IMR-90 (cell line): ENCODE data around the gene S1PR2. TPM values are rescaled to one million over a fixed set of nuclear protein-coding genes. Genes with fewer than 3 reads are reported as not detected.
A peak's percentile ranks its signal among the peaks of the same experiment; 100 is the strongest.

Experiments used
- ATAC-seq: fragments of 200-7000 bp; cut with Tn5 transposase; 2 replicates; pipeline ENCODE4 v1.9.1; 2020; ENCODE audit warnings: low read depth, mild to moderate bottlenecking, moderate library complexity
- BruUV-seq: library from RNA; stranded (reverse); fragments of 400-500 nt; replicated peaks from 2 replicates; lab custom pipeline; 2021; lab: Mats Ljungman, UMichigan
- CTCF ChIA-PET: fragments of 300-600 bp; formaldehyde crosslinking; extraction: SDS; loops from one replicate; lab custom pipeline; 2021; ENCODE audit warnings: antibody characterized with exemption; lab: Yijun Ruan, JAX
- POLR2A ChIA-PET: fragments of 300-600 bp; sonication (Branson Sonifier 250); formaldehyde crosslinking; loops from one replicate; lab custom pipeline; 2022; ENCODE audit warnings: antibody characterized with exemption; ENCODE audit not compliant: unreplicated experiment; lab: Charles Lee
- DNase-seq: peaks from one replicate; pipeline ENCODE4 v3.0.0; 2013
- H2AFZ ChIP-seq: replicated peaks from 2 replicates; pipeline ENCODE3; 2013; ENCODE audit warnings: low read length, mild to moderate bottlenecking; ENCODE audit not compliant: poor library complexity
- H2AK5ac ChIP-seq: 2 replicates; pipeline ENCODE4 v1.6.1; 2013; ENCODE audit warnings: low read depth, low read length, inconsistent platforms
- H2AK9ac ChIP-seq: replicated peaks from 2 replicates; pipeline ENCODE3; 2013; ENCODE audit warnings: mild to moderate bottlenecking, low read depth, low read length, moderate library complexity; ENCODE audit not compliant: poor library complexity
- H2BK120ac ChIP-seq: 2 replicates; pipeline ENCODE4 v1.6.1; 2013; ENCODE audit warnings: low read depth, low read length, inconsistent platforms
- H2BK15ac ChIP-seq: 3 replicates; pipeline ENCODE4 v1.6.1; 2013; ENCODE audit warnings: low read depth, low read length, inconsistent platforms
- H2BK20ac ChIP-seq: 2 replicates; pipeline ENCODE4 v1.6.1; 2013; ENCODE audit warnings: low read depth, mild to moderate bottlenecking, inconsistent platforms, low read length, moderate library complexity
- H2BK5ac ChIP-seq: 2 replicates; pipeline ENCODE4 v1.6.1; 2013; ENCODE audit warnings: mild to moderate bottlenecking, low read depth, low read length, inconsistent platforms; ENCODE audit not compliant: poor library complexity, severe bottlenecking
- H3K14ac ChIP-seq: replicated peaks from 2 replicates; pipeline ENCODE4 v1.6.1; 2013; ENCODE audit warnings: low read depth, low read length, inconsistent platforms
- H3K18ac ChIP-seq: 2 replicates; pipeline ENCODE4 v1.6.1; 2013; ENCODE audit warnings: low read depth, low read length, control low read depth
- H3K23ac ChIP-seq: 2 replicates; pipeline ENCODE4 v1.6.1; 2013; ENCODE audit warnings: low read depth, low read length, inconsistent platforms
- H3K27ac ChIP-seq: 2 replicates; pipeline ENCODE4 v1.5.1; 2013; ENCODE audit warnings: mild to moderate bottlenecking, control low read depth, low read length; ENCODE audit not compliant: insufficient read depth
- H3K27me3 ChIP-seq: 2 replicates; pipeline ENCODE4 v1.6.1; 2013; ENCODE audit warnings: low read length; ENCODE audit not compliant: control insufficient read depth, insufficient read depth
- H3K36me3 ChIP-seq: 2 replicates; pipeline ENCODE4 v1.6.1; 2013; ENCODE audit warnings: low read length, mixed read lengths; ENCODE audit not compliant: control insufficient read depth, insufficient read depth
- H3K4ac ChIP-seq: 2 replicates; pipeline ENCODE4 v1.6.1; 2013; ENCODE audit warnings: low read depth, low read length, inconsistent platforms
- H3K4me1 ChIP-seq: 2 replicates; pipeline ENCODE4 v1.6.1; 2013; ENCODE audit warnings: low read length, mixed read lengths; ENCODE audit not compliant: control insufficient read depth, insufficient read depth
- H3K4me2 ChIP-seq: 2 replicates; pipeline ENCODE4 v1.6.1; 2013; ENCODE audit warnings: low read depth, mild to moderate bottlenecking, control low read depth, low read length, moderate library complexity
- H3K4me3 ChIP-seq: 2 replicates; pipeline ENCODE4 v1.5.1; 2013; ENCODE audit warnings: low read depth, mild to moderate bottlenecking, control low read depth, low read length, moderate library complexity; ENCODE audit not compliant: insufficient read depth
- H3K56ac ChIP-seq: 2 replicates; pipeline ENCODE4 v1.6.1; 2013; ENCODE audit warnings: low read length, inconsistent platforms; ENCODE audit not compliant: insufficient read depth; ENCODE audit errors: extremely low read depth
- H3K79me1 ChIP-seq, 2 experiments: 2 replicates each; pipeline ENCODE4 v1.6.1; 2013; ENCODE audit warnings: low read length in 2 of 2, inconsistent platforms in 1 of 2, low read depth in 1 of 2
- H3K9ac ChIP-seq: 2 replicates; pipeline ENCODE4 v1.6.1; 2013; ENCODE audit warnings: low read depth, low read length, control low read depth
- H3K9me1 ChIP-seq: 2 replicates; pipeline ENCODE4 v1.6.1; 2013; ENCODE audit warnings: low read length, inconsistent platforms; ENCODE audit not compliant: insufficient read depth
- H3K9me3 ChIP-seq: 2 replicates; pipeline ENCODE4 v1.6.1; 2013; ENCODE audit warnings: low read length; ENCODE audit not compliant: control insufficient read depth, insufficient read depth
- H4K20me1 ChIP-seq: 2 replicates; pipeline ENCODE4 v1.6.1; 2013; ENCODE audit warnings: low read length, inconsistent platforms; ENCODE audit not compliant: insufficient read depth
- H4K5ac ChIP-seq: 2 replicates; pipeline ENCODE4 v1.6.1; 2013; ENCODE audit warnings: mild to moderate bottlenecking, low read depth, low read length, control low read depth
- H4K8ac ChIP-seq, 2 experiments: 2 replicates each; pipeline ENCODE4 v1.6.1; 2013; ENCODE audit warnings: low read depth in 2 of 2, low read length in 2 of 2, control low read depth in 1 of 2, inconsistent platforms in 1 of 2
- H4K91ac ChIP-seq: 2 replicates; pipeline ENCODE4 v1.6.1; 2013; ENCODE audit warnings: low read depth, low read length, inconsistent platforms; ENCODE audit not compliant: insufficient read depth
- BHLHE40 ChIP-seq: fragments of 150-350 bp; IDR thresholded peaks from 2 replicates; pipeline ENCODE4 v1.6.1; 2016; ENCODE audit warnings: mild to moderate bottlenecking, low read depth, low read length
- MAZ ChIP-seq: IDR thresholded peaks from 2 replicates; pipeline ENCODE4 v1.6.1; 2012; ENCODE audit warnings: low read depth, mild to moderate bottlenecking, low read length, improper control_type of control experiment, moderate library complexity, borderline replicate concordance
- POLR2A ChIP-seq: IDR thresholded peaks from 2 replicates; pipeline ENCODE4 v1.6.1; 2012; ENCODE audit warnings: mild to moderate bottlenecking, low read depth, low read length
- RFX5 ChIP-seq: IDR thresholded peaks from 2 replicates; pipeline ENCODE4 v1.8.0; 2012; ENCODE audit warnings: low read depth, mild to moderate bottlenecking, low read length, moderate library complexity
- SMC3 ChIP-seq: fragments of 150-350 bp; IDR thresholded peaks from 2 replicates; pipeline ENCODE4 v1.6.1; 2016; ENCODE audit warnings: low read depth, mild to moderate bottlenecking, antibody characterized with exemption, low read length, moderate library complexity
- WGBS, 2 experiments: methylation state at CpG; one replicate each; pipeline versions ENCODE4 v1.1.5 to v1.1.7; 2013; ENCODE audit warnings: missing lambda C conversion rate in 2 of 2; ENCODE audit not compliant: insufficient read length in 1 of 2; ENCODE audit errors: extremely low coverage in 2 of 2; 5-methylcytosine and 5-hydroxymethylcytosine counted together
- dilution Hi-C: fragments of 300-500 bp; cut with HindIII; formaldehyde crosslinking; loops from one replicate; pipeline ENCODE4 v1.14.3; 2018; ENCODE audit warnings: low sequenced_read_pairs; ENCODE audit not compliant: unreplicated experiment
- in situ Hi-C: fragments of 300-500 bp; cut with MboI; formaldehyde crosslinking; loops from 3 replicates; pipeline ENCODE4 v1.14.3; 2019; ENCODE audit warnings: low sequenced_read_pairs, inconsistent platforms, mixed read lengths
- intact Hi-C: fragments of 100-400 bp; cut with micrococcal nuclease; formaldehyde crosslinking; loops from 2 replicates; pipeline ENCODE4 v1.10.0; 2022
- polyA plus RNA-seq, 3 experiments: library from polyadenylated mRNA; depleted of rRNA; stranded (reverse); fragments of >200 nt; gene quantifications; 2 replicates each; pipeline ENCODE4 v1.2.3, GENCODE V29; 2012; ENCODE audit warnings: low replicate concordance in 1 of 3
- total RNA-seq: library from RNA; depleted of rRNA; stranded (reverse); fragments of >200 nt; gene quantifications from 2 replicates; pipeline ENCODE4 v1.2.3, GENCODE V29; 2012
- TF ChIP-seq, protein P1 (sequence below): conservative IDR thresholded peaks from 2 replicates; pipeline ENCODE4 v1.5.1; 2012; ENCODE audit warnings: mild to moderate bottlenecking, low read depth, low read length, improper control_type of control experiment
- TF ChIP-seq, protein P2 (sequence below): fragments of 150-350 bp; IDR thresholded peaks from 2 replicates; pipeline ENCODE4 v1.6.1; 2017; ENCODE audit warnings: mild to moderate bottlenecking, antibody characterized with exemption, low read length, low read depth

S1PR2 gene
- total and polyA plus RNA-seq, 2 of the 4 experiments (the other 2 are of a cell fraction) = 14.0 to 15.0 TPM

DNA sequence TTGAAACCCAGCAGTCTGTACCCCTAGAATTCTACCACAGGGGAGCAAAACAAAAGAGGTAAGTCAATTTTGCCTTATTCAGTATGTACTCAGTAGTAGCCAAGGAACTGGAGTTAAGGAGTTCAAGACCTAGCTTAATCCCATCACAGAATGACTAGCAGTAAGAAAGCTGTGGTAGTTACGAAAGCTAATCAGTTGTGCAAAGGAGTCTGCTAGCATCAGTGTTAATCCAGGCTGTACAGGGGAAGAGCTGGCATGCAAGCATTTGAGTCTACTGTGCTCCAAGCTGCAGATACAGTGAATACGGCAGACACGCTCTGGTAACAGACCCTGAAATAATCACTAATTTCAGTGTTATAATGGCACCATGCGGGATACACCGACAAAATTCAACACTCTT is 41.1 kb downstream of the S1PR2 start:
- in situ Hi-C loops (no loop called here), intact Hi-C loops (no loop called here), dilution Hi-C loops (no loop called here)
- TF ChIP-seq SMC3 (no peak), RFX5 (no peak), BHLHE40 (no peak), POLR2A (no peak), MAZ (no peak)
- TF ChIP-seq, protein P1, sequence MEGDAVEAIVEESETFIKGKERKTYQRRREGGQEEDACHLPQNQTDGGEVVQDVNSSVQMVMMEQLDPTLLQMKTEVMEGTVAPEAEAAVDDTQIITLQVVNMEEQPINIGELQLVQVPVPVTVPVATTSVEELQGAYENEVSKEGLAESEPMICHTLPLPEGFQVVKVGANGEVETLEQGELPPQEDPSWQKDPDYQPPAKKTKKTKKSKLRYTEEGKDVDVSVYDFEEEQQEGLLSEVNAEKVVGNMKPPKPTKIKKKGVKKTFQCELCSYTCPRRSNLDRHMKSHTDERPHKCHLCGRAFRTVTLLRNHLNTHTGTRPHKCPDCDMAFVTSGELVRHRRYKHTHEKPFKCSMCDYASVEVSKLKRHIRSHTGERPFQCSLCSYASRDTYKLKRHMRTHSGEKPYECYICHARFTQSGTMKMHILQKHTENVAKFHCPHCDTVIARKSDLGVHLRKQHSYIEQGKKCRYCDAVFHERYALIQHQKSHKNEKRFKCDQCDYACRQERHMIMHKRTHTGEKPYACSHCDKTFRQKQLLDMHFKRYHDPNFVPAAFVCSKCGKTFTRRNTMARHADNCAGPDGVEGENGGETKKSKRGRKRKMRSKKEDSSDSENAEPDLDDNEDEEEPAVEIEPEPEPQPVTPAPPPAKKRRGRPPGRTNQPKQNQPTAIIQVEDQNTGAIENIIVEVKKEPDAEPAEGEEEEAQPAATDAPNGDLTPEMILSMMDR = no peak
- TF ChIP-seq, protein P2, sequence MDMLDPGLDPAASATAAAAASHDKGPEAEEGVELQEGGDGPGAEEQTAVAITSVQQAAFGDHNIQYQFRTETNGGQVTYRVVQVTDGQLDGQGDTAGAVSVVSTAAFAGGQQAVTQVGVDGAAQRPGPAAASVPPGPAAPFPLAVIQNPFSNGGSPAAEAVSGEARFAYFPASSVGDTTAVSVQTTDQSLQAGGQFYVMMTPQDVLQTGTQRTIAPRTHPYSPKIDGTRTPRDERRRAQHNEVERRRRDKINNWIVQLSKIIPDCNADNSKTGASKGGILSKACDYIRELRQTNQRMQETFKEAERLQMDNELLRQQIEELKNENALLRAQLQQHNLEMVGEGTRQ = no peak
- Histone ChIP-seq H3K9ac (no peak overlapping the region), H4K5ac (peak overlapping the region; percentile 9; the same call in 1 of the 2 replicates), H2BK15ac (no peak overlapping the region), H2AK9ac (no peak overlapping the region), H2BK20ac (no peak overlapping the region), H3K14ac (peak overlapping the region; percentile 47; the same call in 1 of the 2 replicates), H4K91ac (no peak overlapping the region), H3K4ac (peak overlapping the region; percentile 46), H3K18ac (no peak overlapping the region), H3K23ac (peak overlapping the region; percentile 75), H2BK5ac (peak overlapping the region; percentile 11), H3K4me2 (no peak overlapping the region), H3K4me3 (no peak overlapping the region), H2AFZ (no peak overlapping the region), H3K56ac (no peak overlapping the region), H3K27me3 (no peaks in the 10 kb centered on the region), H3K4me1 (peaks cover 11% of the 10 kb centered on the region), H3K36me3 (peaks cover 13% of the 10 kb centered on the region), H3K27ac (peak overlapping the region; percentile 34; the same call in 1 of the 2 replicates), H3K79me1 (peaks cover 0 to 61% of the 10 kb centered on the region in 2 experiments), H2BK120ac (peak overlapping the region; percentile 23; the same call in 1 of the 2 replicates), H4K8ac (no peak overlapping the region), H3K9me3 (no peaks in the 10 kb centered on the region), H3K9me1 (peaks cover 11% of the 10 kb centered on the region), H4K20me1 (peaks cover 71% of the 10 kb centered on the region), H2AK5ac (no peak overlapping the region; the same call in 1 of the 2 replicates)
- POLR2A ChIA-PET = no interaction called here
- WGBS, 2 experiments = 100% methylated on average over 2 of the region's 5 CpGs; no CpG with 5 or more reads in 1 of the 2 experiments
- CTCF ChIA-PET = no interaction called here
- no TSS peak for BruUV-seq
- ATAC-seq = no peak
- DNase-seq = no peak
